NCI-H748 treated with DMSO at 0.1 percent for 48 hours (cell line): ENCODE measurements around the gene ZP3.
"Not testable (repeated sequence)": the region's sequence is repeated elsewhere in the genome, so short reads cannot be mapped to it uniquely, and the experiment has no call there.

Source experiments
- DNase-seq: peaks from one replicate; lab custom pipeline; 2025; lab: John Stamatoyannopoulos, UW

The ZP3 gene

GRCh38 chr7:76424413-76425111, at the start of gene ZP3:
Gene ZP3 (plus strand): TSS chr7:76424950. CDS start chr7:76424965, 15 bp downstream.
- no peak for DNase-seq

GRCh38 chr7:76375251-76375650, 49.5 kb upstream of the ZP3 start:
- DNase-seq: no peak

GRCh38 chr7:76377186-76377918, 47.4 kb upstream of the ZP3 start:
- no peak for DNase-seq

DNA sequence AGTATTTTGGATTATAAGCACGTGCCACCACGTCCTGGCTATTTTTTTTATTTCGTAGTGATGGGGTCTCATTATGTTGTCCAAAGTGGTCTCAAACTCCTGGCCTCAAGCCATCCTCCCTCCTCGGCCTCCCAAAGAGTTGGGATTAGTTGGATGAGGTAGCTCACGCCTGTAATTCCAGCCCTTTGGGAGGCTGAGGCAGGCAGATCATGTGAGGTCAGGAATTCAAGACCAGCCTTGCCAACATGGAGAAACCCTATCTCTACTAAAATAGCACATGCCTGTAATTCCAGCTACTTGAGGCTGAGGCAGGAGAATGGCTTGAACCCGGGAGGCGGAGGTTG, 44.2 kb upstream of the ZP3 start:
- DNase-seq: no peak

DNA sequence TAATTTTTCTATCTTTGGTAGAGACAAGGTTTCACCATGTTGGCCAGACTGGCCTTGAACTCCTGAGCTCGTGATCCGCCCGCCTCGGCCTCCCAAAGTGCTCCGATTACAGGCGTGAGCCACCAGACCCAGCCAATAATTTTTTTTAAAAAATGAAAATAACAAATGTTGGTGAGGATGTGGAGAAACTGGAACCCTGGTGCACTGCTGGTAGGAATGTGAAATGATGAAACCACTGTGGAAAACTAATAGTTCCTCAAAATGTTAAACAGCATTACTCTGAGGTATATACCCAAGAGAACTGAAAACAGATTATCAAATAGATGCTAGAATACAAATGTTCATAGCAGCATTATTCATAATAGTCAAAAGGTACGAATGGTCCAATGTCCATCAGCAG, 42.9 kb upstream of the ZP3 start:
- DNase-seq: no peak

- DNase-seq: no peak
Observed at GRCh38 chr7:76383089-76383944, 41.4 kb upstream of the ZP3 start.

- DNase-seq: no peak
Observed at GRCh38 chr7:76386691-76387260, 38.0 kb upstream of the ZP3 start.

GRCh38 chr7:76387789-76388188, 37.0 kb upstream of the ZP3 start:
- not testable (repeated sequence) for DNase-seq

DNA sequence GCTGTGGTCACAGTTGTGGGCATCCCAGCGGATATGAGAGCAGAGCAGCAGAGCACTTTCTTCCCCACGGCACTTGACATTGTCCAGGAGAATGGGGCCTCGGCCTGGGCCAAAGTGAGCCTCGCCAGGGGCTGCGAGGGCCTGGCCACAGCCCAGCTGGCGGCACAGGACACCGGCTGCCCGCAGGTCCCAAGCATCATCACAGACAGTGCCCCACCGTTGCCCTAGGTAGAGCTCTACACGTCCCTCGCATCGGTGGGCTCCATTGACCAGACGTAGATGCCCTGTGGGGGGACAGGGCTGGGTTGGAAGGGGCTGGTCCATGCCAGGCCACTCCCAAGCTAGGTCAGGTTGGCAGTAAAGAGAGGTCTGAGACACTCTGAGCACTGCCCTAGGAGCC, 34.7 kb upstream of the ZP3 start:
- DNase-seq: no peak

GRCh38 chr7:76392531-76393115, 32.1 kb upstream of the ZP3 start:
- DNase-seq: no peak

GRCh38 chr7:76393116-76394031, 31.4 kb upstream of the ZP3 start:
- DNase-seq: peak; percentile 81

DNA sequence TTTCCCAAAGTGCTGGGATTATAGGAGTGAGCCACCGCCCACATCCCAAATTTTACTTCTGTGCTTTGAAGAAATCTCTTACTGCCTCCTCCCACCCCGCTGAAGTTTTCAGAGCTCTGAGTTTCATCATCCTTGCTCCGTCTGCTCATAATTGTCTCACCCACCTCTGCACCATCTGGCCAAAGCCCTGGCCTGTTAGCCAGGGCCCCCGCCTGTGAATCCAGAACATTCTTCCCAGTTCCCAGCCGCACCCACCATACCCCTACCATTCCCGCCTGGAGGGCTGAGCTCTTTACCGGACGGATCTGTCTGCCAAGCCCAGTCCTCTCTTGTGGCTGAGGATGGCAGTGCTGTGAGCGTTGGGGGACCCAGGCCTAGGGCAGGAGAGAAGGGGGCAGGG, 29.8 kb upstream of the ZP3 start:
- DNase-seq: no peak

DNA sequence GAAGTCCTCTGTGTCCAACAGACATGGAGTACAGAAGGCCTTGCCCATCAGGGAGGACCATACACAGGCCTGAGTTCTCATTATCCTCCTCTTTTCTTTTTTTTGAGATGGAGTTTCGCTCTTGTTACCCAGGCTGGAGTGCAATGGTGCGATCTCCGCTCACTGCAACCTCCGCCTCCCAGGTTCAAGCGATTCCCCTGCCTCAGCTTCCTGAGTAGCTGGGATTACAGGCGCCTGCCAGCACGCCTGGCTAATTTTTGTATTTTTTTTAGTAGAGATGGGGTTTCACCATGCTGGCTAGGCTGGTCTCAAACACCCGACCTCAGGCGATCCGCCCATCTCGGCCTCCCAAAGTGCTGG, 29.2 kb upstream of the ZP3 start:
- DNase-seq: not testable (repeated sequence)

DNA sequence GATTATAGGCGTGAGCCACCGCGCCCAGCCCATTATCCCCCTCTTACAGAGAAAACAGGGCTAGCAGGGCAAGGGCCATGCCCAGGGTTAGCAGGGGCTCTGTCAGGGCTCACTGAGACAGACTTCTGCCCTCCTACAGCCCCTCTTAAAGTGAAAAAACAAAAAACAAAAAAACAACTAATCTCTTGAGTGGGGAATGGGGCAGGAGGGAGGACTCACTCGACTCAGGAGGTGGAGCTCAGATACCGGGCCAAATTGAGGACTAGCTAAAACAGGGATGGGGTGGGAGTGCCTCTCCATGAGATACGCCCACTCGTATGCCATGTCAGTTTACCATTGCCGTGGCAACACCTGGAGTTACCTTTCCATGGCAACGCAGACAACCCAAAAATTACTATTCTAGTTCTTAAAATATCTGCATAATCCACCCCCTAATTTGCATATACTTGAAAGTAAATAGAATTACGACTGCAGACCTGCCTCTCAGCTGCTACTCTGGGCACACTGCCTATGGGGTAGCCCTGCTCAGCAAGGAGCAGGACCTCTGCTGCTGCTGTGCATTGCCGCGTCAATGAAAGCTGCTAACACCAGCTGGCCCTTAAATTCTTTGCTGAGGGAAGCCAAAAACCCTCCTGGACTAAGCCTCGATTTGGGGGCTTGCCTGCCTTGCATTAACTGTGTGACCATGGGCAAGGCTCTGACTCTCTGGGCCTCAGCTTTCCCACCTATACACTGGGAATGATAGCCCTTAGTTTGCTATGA, 28.6 kb upstream of the ZP3 start:
- no peak for DNase-seq

GRCh38 chr7:76396864-76397263, 27.9 kb upstream of the ZP3 start:
- DNase-seq: no peak

DNA sequence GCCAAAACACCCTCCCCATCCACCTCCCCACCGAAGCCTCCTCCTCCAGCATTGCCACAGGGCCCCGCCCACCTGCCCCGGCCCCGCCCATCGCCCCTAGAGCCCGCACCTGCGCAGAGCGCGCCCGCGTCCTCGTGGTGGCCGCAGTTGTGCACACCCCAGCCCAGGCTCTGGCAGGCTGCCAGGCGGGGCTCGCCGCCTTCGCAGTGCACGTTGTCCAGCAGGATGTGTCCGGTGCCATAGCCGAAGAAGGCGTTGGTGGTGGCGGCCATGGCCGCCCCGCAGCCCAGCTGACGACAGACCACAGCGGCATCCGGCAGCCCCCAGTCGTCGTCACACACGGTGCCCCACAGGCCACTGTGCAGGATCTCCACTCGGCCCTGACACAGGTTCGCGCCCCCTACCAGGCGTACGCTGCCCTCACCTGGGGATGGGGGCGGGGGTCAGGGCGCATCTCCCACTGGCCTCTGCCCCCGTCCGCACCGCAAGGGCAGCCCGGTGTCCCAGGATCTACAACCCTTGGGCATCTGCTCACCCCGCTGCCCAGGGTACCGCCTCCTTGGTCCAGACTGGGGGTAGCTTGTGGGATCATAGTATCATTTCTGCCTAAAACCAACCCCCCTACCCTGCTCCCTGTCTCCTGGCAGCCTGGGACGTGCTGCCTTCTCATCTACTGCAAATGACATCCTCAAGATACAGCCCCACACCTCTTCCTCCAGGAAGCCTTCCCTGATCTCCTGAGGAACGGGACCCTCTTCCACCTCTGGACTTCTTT, 27.2 kb upstream of the ZP3 start:
- peak; percentile 52 for DNase-seq

- DNase-seq: no peak
Observed at GRCh38 chr7:76400248-76400647, 24.5 kb upstream of the ZP3 start.

DNA sequence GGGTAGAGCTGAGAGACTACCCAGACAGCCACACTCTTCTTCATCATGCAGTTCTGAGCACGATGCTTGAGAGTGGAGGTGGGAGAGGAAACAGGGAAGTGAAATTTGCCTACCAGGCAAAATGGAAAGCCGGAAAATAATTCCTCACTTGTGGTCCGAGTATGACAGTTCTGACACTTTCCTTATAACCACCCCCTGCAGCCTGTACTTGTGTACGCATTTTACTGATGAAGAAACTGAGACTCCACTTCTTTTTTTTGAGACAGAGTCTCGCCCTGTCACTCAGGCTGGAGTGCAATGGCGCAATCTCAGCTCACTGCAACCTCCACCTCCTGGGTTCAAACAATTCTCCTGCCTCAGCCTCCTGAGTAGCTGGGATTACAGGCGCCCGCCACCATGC, 21.7 kb upstream of the ZP3 start:
- DNase-seq: not testable (repeated sequence)

DNA sequence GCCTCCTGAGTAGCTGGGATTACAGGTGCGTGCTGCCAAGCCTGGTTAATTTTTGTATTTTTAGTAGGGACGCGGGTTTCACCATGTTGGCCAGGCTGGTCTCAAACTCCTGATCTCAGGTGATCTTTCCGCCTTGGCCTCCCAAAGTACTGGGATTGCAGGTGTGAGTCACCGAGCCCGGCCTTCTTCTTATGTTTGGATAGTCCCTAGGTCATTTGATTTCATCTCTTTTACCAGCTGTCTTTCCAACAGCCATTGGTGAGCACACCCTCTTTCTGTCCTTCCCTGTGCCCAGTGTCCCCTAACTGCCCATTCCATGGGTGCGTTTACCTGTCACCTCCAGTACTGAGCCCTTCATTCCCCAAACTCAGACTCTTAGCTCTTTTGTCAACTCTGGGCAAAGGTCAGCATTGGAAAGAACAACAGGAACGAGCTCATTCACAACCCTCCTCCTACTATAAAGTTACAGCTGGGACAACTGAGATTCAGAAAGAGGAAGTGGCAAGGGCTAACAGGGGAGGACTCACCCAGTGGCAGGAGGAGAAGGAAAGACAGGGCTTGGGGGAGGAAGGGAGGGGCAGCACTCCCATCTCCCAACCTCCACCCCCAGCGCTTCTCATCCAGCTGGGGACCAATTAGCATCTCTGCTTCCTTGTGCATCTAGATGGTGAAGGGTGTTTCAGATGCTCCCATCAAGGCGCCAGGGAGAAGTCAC, 20.8 kb upstream of the ZP3 start:
- no peak for DNase-seq
